Hematopoietic multipotent progenitor cell treated with erythropoietin and hydrocortisone succinate and interleukin-3 and kit ligand, for 15 days (in vitro differentiated cells): Measurements from ENCODE around the gene UGT1A10.
"Not testable (repeated sequence)": the region's sequence is repeated elsewhere in the genome, so short reads cannot be mapped to it uniquely, and the experiment has no call there.

Source experiments
- DNase-seq: peaks from one replicate; pipeline ENCODE4 v3.0.0-alpha.2; 2015; ENCODE audit warnings: low spot score

Gene UGT1A10

DNA sequence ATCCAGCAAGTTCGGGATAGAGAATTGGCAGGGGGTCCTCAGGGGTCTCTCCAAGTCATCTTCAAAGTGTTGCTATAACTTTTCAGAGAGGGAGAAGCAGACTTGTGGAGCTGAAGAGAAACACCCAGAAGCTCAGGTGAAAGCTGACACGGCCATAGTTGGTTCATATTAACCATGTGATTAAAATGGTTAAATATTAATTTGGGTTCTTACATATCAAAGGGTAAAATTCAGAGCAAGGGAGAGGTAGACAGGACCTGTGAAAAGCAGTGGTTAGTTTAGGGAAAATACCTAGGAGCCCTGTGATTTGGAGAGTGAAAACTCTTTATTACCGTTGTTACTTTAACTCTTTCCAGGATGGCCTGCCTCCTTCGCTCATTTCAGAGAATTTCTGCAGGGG lies 56.4 kb downstream of the UGT1A10 start, which contains the start of gene UGT1A6:
TSS of gene UGT1A6 (plus strand) at position 243 of the 400 bp plus-strand sequence. CDS start at position 358, 115 bp downstream.
- DNase-seq: no peak

DNA sequence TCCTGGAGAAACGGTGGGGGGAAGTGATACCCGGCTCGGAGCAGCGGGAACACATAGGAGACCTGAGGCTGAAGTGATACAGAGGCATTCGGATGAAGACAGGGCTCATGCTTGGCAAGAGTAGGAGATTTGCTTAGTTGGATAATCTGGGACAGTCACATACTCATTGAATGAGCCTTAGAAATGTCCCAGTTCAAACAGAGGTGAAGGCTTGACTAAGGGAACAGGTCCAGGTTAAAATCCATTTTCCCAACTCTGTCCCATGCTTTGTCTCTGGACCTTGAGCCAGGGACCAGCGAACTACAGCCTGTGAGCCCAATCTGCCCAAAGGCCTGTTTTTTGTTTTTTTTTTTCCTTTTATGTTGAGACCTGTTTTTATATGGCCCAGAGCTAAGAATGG lies 57.7 kb downstream of the UGT1A10 start:
- DNase-seq: no peak

DNA sequence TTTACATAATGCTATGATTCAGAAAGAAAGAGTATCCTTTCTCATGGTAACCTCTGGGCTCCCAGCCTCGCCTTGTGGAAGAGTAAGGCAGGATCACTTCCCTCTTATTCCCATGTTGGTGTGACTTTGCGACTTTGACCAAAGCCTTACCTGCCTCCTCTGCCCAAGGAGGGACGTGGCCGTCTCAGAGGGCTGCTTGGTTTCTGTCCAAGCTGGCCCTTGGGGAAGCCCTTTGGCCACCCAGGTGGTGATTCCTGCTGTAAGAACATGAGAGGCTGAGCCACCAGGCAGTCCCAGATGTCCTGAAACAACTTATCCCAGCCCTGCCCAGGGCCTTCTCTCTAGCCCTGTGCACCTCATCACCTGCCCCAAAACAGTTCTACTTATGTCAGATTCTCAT lies 62.5 kb downstream of the UGT1A10 start:
- no peak for DNase-seq

DNA sequence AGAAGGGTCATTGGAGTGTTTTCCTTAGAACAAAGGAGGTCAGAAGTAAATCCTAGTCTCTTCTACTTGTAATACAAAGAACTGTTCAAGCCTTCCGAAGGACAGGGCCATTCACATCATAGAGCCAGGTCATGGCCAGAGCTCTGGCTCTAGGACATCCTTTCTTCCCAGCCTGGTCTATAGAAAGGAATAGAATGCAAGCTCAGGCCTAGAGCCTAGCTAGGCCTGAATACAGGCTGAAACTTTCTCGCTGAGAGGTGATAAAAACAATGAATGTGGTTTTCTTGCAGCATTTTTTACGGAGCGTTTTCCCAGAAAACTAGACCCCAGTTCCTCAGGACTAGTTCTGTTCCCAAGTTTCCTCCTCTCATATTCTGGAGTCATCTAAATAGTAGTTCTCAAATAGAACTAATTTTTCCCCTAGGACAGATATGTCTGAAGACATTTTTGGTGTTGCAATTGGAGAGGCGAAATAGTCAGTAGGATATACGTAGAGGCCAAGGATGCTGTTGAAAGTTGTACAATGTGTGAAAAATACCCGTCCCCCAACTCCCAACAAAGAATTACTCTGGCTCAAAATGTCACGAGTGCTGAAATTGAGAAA lies 63.3 kb downstream of the UGT1A10 start:
- no peak for DNase-seq

DNA sequence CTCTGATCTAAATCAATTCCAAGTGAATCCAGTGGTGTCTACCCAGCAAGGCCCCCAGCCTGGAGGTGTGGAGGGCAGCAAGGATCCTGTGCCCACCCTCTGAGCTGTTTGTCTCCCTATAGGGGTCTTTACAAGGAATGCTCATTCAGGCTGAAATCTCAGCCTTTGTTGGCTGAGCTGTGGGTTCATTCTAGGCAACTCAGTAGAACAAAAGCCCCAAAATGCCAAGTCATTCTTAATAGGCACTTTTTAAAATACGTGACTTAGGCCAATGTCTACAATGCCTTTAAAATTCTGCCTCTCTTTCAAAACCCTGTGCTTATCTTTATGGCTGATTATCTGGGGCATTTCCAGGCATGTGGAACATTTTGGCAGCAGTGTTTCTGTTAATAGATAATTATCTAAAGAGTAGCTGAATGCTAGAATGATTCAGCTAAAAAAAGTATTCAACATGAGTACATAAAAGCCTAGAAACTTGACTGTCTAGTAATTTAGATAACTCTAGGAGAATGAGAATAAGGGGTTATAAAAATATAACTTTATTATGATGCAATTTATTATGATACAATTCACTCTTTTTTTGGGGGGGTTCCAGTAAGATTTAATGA lies 63.9 kb downstream of the UGT1A10 start:
- peak; percentile 9 for DNase-seq

DNA sequence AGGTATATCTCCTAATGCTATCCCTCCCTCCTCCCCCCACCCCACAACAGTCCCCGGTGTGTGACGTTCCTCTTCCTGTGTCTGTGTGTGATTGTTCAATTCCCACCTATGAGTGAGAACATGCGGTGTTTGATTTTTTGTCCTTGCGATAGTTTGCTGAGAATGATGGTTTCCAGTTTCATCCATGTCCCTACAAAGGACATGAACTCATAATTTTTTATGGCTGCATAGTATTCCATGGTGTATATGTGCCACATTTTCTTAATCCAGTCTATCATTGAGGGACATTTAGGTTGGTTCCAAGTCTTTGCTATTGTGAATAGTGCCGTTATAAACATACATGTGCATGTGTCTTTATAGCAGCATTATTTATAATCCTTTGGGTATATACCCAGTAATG lies 64.6 kb downstream of the UGT1A10 start:
- DNase-seq: not testable (repeated sequence)

DNA sequence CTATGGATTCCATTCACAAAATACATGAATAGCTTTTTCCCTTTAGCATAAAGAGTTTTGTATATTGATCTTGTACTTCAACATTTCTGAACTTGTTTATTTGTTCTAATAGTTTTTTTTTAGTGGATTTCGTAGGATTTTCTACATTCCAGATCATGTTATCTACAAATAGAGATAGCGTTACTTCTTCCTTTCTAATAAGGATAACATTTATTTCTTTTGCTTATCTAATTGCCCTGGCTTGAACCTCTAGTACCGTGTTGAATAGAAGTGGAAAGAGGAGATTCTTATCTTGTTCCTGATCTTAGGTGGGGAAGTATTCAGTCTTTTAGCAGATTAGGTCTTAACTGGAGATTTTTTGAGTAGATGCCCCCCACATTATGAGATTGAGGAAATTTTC lies 66.0 kb downstream of the UGT1A10 start:
- no peak for DNase-seq

DNA sequence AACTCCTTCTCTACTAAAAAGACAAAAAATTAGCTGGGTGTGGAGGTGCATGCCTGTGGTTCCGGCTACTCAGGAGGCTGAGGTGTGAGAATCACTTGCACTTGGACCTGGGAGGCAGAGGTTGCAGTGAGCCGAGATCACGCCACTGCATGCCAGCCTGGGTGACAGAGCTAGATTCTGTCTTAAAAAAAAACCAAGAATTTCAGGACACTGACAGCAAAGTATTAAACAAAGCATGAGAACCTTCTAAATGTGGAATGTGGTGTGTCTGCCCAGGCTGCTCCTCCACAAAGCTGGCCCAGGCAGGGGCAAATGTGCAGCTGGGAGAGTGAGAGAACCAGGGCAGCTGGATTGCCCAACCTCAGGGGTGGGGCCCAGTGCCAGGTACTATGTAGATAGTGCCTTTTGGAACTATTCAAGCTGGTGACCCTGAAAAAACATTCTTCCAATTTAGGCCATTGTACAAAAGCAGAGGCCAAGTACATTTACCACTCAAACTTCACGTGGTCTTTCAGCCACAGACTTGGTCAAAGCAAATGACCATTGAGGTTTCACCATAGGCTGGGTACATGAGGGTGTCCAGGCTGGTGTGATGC lies 69.8 kb downstream of the UGT1A10 start:
- DNase-seq: no peak

DNA sequence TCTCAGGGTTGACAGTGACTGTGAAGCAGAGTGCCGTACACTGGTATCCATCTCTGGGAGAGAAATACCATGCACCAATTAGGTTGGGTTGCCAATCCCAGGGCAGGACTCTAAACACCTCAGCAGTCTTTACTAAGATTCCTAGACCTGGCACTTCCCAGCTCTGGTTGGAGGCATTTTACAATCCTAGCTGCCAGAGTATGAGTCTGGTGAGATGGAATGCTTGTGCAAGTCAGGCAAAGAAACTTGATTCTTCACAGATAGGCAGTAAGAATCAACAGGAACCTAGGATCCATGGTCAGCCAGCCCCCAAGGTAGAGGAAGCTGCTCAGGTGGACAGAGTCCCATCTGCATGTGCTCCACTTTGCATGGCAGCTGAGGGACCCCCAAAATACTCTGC lies 70.5 kb downstream of the UGT1A10 start:
- no peak for DNase-seq

DNA sequence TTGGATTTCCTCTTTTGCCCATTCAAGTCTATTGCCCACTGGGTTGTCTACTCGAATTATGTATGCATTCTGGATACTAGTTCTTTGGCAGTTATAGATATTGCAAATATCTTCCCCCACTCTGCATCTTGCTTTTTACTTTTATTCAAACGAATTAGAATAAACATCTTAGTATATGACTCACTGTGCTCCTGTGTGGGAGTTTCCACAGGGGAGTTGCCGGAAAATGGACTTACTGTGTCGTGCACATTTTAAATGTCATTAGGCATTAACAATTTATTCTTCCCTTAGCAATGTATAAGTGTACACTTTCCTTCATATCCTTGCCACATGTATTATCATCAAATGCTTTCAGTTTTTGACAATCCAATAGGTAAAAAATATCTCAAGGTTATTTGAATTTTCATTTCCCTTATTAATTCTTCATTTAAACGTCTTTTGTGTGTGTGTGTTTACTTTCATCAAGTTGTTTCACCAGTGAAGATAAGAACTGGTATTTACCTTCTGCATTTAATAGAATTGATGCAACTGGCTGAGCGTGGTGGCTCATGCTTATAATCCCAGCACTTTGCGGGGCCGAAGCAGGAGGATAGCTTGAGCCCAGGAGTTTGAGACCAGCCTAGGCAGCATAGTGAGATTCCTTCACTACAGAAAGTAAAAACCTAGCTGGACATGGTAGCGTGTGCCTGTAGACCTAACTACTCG lies 71.8 kb downstream of the UGT1A10 start:
- no peak for DNase-seq

DNA sequence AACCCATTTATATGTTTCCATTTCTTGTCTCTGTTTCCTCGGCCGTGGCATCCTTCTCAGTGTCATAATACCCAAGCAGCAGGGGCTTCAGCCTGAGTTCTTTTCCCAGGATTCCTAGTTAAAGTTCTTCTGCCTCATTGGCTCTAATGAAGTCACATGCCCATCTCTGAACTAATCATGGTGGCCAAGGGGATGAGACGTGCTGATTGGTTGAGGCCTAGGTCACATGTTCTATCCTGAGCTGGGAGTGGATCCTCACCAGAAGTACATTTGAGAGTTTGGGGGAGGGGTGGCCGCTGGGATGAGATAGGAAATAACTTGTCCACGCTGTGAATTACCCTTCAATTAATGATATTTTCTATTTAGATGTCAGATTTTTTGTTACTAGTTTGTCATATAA lies 72.7 kb downstream of the UGT1A10 start:
- DNase-seq: no peak

DNA sequence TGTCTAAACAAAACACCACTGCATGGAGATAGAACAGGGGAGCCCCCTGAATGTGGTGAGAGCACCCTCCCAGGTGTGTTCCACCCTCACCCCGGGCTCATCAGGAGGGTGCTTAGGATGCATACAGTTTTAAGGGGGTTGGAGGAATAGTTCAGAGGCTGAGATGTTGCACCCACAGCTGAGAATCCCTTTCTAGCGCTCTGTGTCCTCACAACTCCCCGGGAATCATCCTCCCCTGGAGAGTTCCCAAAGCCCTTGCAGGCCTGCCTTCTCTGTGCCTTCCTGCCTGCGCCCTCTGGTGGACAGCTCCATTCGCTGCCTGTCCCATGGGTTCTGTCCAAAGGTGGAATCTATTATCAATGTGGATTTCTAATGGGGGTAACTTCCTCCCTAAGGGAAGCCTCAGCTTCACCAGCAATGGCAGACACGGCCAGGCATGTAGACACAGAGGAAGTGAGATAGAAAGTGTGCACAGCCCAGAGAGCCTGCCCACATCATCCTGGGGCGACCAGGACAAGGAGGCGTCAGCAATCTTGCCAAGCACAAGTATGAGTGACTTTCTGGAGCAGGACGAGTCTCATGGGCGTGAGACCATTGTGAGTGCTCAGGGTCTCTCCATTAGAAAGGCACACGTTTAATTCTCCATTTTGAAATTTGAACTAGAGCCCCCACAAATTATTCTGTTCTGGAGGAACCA lies 75.2 kb downstream of the UGT1A10 start:
- peak; percentile 58 for DNase-seq

DNA sequence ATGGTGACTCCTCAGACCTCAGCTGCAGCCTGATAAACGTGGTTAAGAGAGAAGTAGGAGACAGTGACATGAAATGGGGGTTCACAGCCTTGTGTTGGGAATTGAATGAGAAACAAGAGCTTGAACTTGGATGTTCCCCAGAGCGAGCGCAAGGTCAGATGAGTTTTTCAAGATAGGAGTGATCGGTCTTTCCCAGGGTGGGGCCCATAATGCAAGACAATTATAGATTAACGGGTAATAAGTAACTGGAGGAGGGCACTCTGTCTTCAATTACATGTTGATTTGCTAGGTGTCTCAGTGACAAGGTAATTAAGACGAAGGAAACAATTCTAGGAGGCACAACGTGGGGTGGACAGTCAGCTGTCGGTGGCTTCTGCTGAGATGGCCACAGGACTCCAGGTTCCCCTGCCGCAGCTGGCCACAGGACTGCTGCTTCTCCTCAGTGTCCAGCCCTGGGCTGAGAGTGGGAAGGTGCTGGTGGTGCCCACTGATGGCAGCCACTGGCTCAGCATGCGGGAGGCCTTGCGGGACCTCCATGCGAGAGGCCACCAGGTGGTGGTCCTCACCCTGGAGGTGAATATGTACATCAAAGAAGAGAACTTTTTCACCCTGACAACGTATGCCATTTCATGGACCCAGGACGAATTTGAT lies 76.5 kb downstream of the UGT1A10 start, which contains the start of gene UGT1A5:
TSS of gene UGT1A5 (plus strand) at position 297 of the 651 bp plus-strand sequence. CDS start at position 382, 85 bp downstream.
- DNase-seq: no peak

DNA sequence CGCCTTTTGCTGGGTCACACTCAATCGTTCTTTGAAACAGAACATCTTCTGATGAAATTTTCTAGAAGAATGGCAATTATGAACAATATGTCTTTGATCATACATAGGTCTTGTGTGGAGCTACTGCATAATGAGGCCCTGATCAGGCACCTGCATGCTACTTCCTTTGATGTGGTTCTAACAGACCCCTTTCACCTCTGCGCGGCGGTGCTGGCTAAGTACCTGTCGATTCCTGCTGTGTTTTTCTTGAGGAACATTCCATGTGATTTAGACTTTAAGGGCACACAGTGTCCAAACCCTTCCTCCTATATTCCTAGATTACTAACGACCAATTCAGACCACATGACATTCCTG lies 77.0 kb downstream of the UGT1A10 start:
- DNase-seq: no peak

DNA sequence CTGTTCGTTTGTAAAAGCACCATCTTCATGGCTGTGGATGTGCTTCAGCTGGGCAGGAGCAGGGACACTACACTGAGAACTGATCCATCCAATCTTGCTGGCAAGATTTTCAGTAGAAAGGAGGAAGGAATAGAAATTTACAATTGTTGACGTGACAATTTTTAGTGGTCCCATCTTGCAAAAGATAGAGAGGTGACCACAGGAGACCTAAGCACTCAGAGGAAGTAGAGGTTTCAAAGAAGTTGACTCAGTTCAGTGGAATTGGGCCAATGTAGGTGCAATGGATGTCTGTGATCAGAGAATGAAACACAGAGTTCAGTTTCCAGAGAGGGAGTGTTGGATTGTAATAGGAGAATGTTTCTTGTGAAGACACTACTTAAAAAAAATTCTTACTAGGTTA lies 77.9 kb downstream of the UGT1A10 start:
- DNase-seq: no peak

DNA sequence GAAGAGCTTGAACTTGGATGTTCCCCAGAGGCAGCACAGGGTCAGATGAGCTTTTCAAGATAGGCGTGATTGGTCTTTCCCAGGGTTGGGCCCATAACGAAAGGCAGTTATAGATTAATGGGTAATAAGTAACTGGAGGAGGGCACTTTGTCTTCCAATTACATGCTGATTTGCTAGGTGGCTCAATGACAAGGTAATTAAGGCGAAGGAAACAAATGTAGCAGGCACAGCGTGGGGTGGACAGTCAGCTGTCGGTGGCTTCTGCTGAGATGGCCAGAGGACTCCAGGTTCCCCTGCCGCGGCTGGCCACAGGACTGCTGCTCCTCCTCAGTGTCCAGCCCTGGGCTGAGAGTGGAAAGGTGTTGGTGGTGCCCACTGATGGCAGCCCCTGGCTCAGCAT lies 82.3 kb downstream of the UGT1A10 start, which contains the start of gene UGT1A4:
TSS of gene UGT1A4 (plus strand) at position 185 of the 400 bp plus-strand sequence. CDS start at position 270, 85 bp downstream.
- DNase-seq: no peak

DNA sequence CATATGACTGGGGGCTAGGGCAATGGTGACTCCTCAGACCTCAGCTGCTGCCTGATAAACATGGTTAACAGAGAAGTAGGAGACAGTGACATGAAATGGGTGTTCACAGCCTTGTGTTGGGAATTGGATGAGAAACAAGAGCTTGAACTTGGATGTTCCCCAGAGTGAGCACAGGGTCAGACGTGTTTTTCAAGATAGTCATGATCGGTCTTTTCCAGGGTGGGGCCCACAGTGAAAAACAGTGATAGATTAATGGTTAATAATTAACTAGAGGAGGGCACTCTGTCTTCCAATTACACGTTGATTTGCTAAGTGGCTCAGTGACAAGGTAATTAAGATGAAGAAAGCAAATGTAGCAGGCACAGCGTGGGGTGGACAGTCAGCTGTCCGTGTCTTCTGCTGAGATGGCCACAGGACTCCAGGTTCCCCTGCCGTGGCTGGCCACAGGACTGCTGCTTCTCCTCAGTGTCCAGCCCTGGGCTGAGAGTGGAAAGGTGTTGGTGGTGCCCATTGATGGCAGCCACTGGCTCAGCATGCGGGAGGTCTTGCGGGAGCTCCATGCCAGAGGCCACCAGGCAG lies 92.6 kb downstream of the UGT1A10 start, which contains the start of gene UGT1A3:
TSS of gene UGT1A3 (plus strand) at position 320 of the 579 bp plus-strand sequence. CDS start at position 405, 85 bp downstream.
- DNase-seq: no peak

DNA sequence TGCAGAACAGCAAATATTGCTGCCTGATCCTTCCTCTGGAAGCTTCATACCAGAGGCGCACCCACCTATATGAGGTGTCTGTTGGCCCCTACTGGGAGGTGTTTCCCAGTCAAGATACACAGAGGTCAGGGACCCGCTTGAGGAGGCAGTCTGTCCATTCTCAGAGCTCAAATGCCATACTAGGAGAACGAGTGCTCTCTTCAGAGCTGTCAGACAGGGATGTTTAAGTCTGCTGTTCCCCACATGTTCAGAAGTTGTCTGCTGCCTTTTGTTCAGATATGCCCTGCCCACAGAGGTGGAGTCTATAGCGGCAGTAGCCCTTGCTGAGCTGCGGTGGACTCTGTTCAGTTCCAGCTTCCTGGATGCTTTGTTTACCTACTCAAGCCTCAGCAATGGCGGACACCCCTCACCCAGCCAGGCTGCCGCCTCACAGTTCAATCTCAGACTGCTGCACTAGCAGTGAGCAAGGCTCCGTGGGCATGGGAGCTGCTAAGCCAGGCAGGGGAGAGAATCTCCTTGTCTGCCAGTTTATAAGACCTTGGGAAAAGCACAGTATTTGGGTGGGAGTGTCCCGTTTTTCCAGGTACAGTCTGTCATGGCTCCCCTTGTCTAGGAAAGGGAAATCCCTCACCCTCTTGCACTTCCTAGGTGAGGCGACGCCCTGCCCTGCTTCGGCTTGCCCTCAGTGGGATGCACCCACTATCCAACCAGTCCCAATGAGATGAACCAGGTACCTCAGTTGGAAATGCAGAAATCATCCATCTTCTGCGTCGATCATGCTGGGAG lies 100.8 kb downstream of the UGT1A10 start:
- not testable (repeated sequence) for DNase-seq

DNA sequence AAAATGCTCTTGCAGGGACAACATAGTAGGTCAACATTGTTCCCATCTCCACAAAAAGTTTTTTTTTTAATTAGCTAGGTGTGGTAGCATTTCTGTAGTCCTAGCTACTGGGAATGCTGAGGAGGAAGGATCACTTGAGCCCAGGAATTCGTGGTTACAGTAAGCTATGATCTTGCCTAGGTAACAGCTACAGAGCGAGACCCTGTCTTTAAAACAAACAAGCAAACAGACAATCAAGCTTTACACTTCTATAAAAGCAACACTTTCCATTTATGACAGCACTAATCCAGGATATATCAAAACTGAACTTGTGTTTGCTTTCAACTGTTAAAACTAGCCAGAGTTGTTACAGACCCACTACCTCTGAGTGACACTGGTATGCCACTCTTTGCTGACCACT lies 104.6 kb downstream of the UGT1A10 start:
- no peak for DNase-seq
